Astrocyte of the cerebellum (primary cell): ENCODE measurements around the gene KIRREL3.
"Not testable (repeated sequence)": the region's sequence is repeated elsewhere in the genome, so short reads cannot be mapped to it uniquely, and the experiment has no call there.

Source experiments
- DNase-seq: peaks from one replicate; pipeline ENCODE4 v3.0.0-alpha.2; 2011; ENCODE audit warnings: low read depth
- H3K4me3 ChIP-seq: 2 replicates; pipeline ENCODE4 v1.5.1; 2011; ENCODE audit warnings: mild to moderate bottlenecking, low read depth, low read length, moderate library complexity
- CTCF ChIP-seq: IDR thresholded peaks from 2 replicates; pipeline ENCODE4 v1.5.1; 2012; ENCODE audit warnings: low read length, low read depth, moderate library complexity, mild to moderate bottlenecking; ENCODE audit errors: missing control alignments
- in situ Hi-C: cut with HindIII; loops from 2 replicates; pipeline ENCODE4 v1.10.0; 2017; ENCODE audit warnings: low sequenced_read_pairs

KIRREL3 gene

GRCh38 chr11:126403658-126404057 lies 596.9 kb downstream of the KIRREL3 start:
- in situ Hi-C loops: no loop called here
- no peak for DNase-seq
- H3K4me3 ChIP-seq: no peak overlapping the region
- no peak for TF ChIP-seq CTCF

GRCh38 chr11:126403022-126403581 lies 597.5 kb downstream of the KIRREL3 start:
- no peak for DNase-seq
- no peak overlapping the region for H3K4me3 ChIP-seq
- in situ Hi-C loops: no loop called here
- TF ChIP-seq CTCF: no peak

- in situ Hi-C loops: no loop called here
- DNase-seq: no peak
- no peak for TF ChIP-seq CTCF
- no peak overlapping the region for H3K4me3 ChIP-seq
Observed at GRCh38 chr11:126400479-126400878, 600.1 kb downstream of the KIRREL3 start.

- in situ Hi-C loops: no loop called here
- no peak overlapping the region for H3K4me3 ChIP-seq
- no peak for TF ChIP-seq CTCF
- DNase-seq: no peak
Observed at GRCh38 chr11:126400019-126400418, 600.6 kb downstream of the KIRREL3 start.

- H3K4me3 ChIP-seq: no peak overlapping the region
- no peak for DNase-seq
- in situ Hi-C loops: no loop called here
- no peak for TF ChIP-seq CTCF
Observed at GRCh38 chr11:126398721-126399120, 601.8 kb downstream of the KIRREL3 start.

GRCh38 chr11:126398296-126398695 lies 602.3 kb downstream of the KIRREL3 start:
- in situ Hi-C loops: no loop called here
- no peak for TF ChIP-seq CTCF

GRCh38 chr11:126396965-126397364 lies 603.6 kb downstream of the KIRREL3 start:
- no peak for DNase-seq
- in situ Hi-C loops: no loop called here
- H3K4me3 ChIP-seq: no peak overlapping the region
- TF ChIP-seq CTCF: no peak

More at GRCh38 chr11:126398296-126398695, 602.3 kb downstream of the KIRREL3 start:
- H3K4me3 ChIP-seq: no peak overlapping the region
- no peak for DNase-seq

GRCh38 chr11:126396266-126396665 lies 604.3 kb downstream of the KIRREL3 start:
- in situ Hi-C loops, H3K4me3 ChIP-seq, DNase-seq: not testable (repeated sequence)

GRCh38 chr11:126395784-126396183 lies 604.8 kb downstream of the KIRREL3 start:
- in situ Hi-C loops, H3K4me3 ChIP-seq, DNase-seq: not testable (repeated sequence)

- H3K4me3 ChIP-seq, DNase-seq: not testable (repeated sequence)
- in situ Hi-C loops: loop anchor here (5.0 kb wide), 1 partner anchor 53 kb away; no protein-coding TSS in a partner anchor
Observed at GRCh38 chr11:126394634-126395072, 605.9 kb downstream of the KIRREL3 start.
